ENCODE results near the gene CELF1.

DNA sequence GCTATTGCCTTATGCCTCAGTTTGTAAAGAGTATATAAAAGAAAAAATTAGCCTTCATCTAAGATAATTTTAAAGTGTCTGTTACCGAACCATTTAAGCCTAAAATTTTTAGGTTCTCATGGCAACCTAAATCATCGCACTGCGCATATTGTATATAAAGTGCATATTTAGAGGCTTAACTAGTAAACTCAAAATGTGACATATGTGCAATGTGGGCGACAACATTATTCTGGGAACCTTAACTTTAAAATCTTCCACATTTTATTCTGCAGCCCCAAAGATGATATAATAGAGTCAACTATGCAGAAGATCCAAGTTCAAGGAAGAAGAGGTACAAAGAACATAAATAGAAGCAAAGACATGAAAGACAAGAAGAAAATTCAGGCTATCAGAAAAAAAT, 23.0 kb downstream of the CELF1 start:
- TF ChIP-seq CTCF (IDR thresholded peaks at IDR 0.05) (no peak), POLR2AphosphoS5 (IDR thresholded peaks at IDR 0.05) (no peak)

All from esophagus muscularis mucosa (tissue), 3 donors.